ENCODE results near the gene BMF. TPM values are rescaled to one million over a fixed set of nuclear protein-coding genes. Genes with fewer than 3 reads are reported as not detected.
"Not testable (repeated sequence)": the region's sequence is repeated elsewhere in the genome, so short reads cannot be mapped to it uniquely, and the experiment has no call there.

BMF gene, protein sequence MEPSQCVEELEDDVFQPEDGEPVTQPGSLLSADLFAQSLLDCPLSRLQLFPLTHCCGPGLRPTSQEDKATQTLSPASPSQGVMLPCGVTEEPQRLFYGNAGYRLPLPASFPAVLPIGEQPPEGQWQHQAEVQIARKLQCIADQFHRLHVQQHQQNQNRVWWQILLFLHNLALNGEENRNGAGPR
- total RNA-seq, result 20.1 TPM

DNA sequence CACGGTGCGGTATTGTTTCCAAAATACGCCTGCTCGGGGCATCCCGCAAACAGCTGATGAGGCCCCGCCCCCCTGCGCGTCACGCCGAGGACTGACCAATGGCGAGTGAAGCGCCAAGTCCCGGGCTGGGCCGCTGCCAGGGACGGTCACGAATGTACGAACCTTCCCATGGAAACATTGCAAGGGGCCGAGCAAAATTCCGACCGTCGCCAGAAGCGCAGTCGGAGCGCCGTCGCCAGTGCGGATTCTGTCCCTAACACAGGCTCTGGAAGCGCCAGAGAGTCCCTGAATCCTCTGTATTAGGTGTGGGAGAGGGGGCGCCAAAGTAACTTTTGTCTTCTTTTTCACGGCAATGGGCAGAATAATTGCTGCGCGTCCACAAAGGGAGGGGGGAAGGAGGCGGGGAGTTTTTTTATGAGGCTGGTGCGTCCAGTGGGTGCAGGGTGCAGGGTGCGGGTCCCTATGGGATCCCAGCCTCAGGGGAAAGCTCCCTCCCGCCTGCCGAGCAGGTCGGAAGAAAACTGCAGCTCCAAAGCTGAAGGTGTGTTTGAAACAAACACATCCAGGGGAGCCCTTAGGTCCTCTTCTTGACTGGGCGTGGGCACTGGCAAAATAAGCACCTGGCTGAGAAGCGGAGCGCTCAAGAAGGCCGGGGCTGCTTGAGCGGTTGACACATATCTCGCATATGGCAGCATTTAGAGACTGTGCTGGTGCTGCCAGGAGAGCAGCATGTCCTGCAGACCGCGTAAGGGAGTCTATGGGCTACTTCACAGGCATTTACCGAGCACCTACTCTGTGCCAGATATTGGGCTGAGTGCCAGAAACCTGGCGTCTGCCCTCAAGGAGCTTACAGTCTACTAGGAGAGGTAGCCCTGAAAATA, at the start of gene BMF:
TSS of gene BMF (minus strand) at position 25 of the 881 bp plus-strand sequence. CDS start 2,793 bp downstream, outside the sequence.
- DNase-seq, result peak; percentile 100

GRCh38 chr15:40157778-40158447, 49.2 kb upstream of the BMF start:
- DNase-seq, result no peak

GRCh38 chr15:40155270-40155910, 46.7 kb upstream of the BMF start:
- peak; percentile 48 for DNase-seq

GRCh38 chr15:40154821-40155220, 46.1 kb upstream of the BMF start:
- not testable (repeated sequence) for DNase-seq

DNA sequence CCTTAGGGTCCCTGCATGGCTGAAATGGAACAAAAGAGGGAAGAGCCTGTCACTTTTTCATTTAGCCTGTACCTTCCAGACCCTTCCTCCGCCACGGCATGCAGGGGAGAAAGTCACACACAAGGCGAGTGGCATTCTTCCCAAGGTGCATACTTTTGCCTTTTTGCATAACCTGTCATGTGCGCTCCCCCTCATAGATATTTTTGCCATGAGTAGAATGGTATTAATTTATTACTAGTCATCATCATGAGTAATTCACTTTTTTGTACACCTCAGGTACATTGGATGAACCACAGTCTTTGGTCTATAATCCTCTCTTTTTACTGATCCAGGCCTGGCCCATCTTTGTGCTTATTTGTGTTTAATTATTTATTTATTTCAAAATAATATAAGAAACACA, 43.3 kb upstream of the BMF start:
- DNase-seq, result no peak

DNA sequence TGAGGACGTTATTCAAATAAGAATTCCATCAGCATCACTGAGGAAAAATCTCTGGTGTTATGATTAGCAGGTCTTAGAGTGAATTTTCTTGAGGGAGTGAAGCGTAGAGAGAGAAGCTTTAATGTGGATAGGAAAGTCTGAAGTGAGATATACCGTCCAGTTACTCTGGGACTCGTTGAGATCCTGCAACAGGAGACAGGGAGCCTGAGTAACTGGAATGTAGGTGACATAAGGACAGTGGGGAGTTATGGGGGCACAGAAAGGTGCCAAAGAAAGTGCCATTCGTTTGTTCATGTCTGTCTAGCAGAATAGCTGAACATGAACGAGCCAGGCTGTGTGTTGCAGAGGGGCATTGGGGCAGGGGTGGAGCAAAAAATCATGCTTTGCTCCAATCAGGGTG, 42.8 kb upstream of the BMF start:
- no peak for DNase-seq

DNA sequence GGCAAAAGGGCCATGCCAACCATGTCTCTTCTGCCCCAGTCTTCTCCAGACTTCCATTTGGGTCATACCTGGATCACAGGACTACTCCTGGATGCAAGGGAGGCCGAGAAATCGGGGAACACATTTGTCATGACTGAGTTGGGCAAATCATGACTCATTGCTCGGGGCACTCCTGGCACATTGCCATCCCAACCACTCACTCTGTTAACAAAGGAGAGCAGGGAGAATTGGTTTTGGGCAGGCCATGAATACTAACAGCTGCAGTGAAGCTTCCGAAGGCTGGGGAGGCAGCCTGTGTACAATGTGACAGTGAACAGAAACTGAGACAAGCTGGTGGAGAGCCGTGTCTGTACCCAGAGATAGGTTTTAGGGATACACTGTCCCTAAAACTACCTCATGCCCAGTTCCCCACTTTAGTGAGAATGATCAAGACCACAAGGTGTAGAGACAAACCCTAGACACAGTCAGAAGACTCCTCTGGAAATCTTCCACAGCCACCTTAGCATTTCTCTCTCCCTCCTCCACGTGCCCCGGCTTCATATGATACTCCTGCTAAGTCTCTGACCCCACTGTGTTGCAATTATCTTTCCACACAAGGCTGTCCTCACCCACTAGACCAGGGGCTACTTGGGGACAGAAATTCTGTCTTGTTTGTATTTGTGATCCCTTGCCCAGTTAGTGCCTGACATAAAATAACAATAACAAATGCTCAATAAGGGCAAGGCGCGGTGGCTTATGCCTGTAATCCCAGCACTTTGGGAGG, 41.7 kb upstream of the BMF start:
- DNase-seq, result peak; percentile 93

DNA sequence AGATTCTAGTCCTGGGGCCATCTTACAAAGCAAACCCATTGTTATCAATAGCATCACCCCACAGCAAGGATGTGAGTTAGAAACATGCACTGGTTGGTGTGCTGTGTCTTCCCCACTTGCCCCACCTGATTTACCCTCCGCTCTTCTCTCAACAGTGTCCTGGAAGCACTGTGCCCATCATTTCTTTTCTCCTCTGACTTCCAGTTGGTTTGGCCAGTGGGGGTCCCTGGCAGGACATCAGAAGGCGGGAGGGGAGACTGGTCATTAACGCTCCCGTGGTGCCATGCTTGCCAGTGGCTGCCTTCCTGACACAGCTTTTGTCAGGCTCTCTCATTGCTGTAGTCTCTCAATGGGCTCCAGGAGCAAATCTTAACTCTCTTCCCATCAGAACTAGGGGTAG, 40.7 kb upstream of the BMF start:
- DNase-seq, result no peak

- DNase-seq, result no peak
Measured at GRCh38 chr15:40146037-40146436, 37.4 kb upstream of the BMF start.

DNA sequence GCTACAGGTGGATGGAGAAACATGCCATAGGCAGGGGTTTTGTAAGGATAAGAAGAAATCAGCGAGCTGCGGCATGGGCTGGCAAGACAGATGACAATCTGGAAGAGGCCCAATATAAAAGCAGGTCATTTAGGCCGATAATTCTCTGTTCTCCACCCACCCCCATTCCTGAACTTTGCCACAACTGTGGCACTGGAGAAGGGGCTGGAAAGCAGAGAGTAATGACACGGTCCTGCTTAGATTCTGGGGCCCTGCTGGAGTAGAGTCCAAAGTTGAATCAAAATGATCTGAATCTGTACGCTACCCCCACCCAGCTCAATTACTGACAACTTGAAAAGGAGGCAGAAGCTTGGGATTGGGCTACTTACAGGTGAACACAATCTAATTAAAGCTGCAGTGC, 33.7 kb upstream of the BMF start:
- no peak for DNase-seq

DNA sequence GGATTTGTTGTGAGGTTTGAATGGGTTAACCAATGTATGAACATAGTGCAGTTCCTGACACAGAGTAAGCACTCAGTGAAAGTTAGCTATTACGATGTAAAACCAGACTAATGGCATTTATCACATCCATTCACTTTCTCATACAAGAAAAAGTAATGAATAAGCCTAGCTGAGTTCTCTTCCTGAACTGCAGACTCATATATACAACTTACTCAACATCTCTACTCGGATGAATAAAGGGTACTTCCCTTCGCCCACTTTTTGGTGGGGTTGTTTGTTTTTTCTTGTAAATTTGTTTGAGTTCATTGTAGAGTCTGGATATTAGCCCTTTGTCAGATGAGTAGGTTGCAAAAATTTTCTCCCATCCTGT, 29.5 kb upstream of the BMF start:
- not testable (repeated sequence) for DNase-seq

DNA sequence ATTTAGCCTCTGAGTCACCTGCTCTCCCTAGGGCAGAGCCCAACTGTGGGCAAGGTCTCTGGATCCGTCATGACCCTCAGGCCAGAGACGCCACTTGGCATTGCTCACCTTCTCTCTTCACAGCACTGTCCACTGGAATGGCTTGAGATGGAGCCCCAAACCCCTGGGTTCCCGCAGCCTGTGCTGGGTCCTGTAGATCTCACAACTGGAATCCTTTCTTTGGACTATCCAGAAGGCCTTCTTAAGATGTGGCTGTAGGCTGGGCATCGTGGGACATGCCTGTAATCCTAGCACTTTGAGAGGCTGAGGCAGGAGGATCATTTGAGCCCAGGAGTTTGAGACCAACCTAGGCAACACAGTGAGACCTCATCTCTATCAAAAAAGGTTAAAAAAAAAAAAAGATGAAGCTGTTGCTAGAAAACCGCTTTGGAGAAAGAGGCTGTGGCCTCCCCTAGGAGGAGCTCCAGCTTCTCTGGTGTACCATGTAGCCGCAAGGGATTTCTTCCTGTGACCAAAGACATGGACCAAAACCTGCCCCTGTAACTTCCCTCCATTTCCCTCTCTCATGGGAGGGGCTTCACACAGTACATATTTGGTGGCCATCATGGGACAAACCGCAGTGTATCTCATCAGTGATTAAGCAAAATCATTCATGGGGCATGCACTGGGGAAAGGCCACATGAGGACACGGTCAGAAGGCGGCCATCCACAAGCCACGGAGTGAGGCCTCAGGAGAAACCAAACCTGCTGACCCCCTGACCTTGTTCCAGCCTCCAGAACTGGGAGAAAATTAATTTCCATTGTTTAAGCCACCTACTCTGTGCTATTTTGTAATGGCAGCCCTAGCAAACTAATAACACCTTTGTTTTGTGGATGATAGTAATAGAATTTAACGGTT, 28.9 kb upstream of the BMF start:
- DNase-seq, result no peak

DNA sequence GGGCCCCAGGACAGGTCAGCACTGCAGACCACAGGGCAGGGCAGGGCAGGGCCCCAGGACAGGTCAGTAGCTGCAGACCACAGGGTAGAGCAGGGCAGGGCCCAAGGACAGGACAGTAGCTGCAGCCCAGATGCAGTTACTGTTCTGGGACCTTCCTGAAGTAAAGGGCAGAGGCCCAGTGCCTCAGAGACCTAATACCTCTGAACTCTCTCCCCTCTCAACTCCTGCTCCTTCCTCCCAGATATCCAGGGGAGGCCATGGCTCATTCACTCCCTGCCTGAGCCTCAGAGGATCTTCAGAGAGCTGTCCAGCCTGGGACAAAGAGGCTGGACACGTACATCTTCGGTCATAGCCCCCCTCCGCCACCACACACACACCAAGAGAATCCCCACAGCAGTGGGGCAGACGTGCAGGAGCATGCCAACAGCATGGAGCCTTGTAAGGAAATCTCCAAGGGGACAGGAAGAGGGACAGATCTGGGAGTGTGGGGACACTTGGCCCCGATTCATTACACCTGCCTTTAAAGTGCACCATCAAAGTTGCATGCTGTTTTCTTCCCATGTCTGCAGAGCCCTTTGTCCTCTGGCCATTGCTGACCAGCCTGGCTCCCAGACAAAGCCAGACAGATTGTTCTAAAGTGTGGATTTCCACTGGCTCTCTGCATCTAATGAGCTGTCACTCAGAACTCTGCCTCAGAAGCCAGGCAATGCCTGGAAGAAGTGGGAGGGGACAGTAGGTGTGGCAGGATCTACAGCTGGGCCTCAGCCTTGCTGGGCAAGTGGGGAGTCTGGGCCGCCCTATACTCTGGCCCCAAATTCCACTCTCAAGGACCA, 28.0 kb upstream of the BMF start:
- DNase-seq, result no peak

DNA sequence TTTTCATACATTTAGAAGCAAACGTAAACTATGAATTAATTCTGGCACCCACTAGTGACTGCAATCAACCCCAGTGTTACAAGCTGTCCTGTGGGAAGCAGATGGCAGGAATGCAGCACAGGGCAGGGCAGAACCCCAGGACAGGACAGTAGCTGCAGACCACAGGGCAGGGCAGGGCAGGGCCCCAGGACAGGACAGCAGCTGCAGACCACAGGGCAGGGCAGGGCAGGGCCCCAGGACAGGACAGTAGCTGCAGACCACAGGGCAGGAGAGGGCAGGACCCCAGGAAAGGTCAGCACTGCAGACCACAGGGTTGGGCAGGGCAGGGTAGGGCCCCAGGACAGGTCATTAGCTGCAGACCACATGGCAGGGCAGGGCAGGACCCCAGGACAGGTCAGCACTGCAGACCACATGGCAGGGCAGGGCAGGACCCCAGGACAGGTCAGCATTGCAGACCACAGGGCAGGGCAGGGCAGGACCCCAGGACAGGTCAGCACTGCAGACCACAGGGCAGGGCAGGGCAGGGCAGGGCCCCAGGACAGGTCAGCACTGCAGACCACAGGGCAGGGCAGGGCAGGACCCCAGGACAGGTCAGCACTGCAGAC, 27.3 kb upstream of the BMF start:
- not testable (repeated sequence) for DNase-seq

- DNase-seq, result no peak
Measured at GRCh38 chr15:40134885-40135284, 26.2 kb upstream of the BMF start.

DNA sequence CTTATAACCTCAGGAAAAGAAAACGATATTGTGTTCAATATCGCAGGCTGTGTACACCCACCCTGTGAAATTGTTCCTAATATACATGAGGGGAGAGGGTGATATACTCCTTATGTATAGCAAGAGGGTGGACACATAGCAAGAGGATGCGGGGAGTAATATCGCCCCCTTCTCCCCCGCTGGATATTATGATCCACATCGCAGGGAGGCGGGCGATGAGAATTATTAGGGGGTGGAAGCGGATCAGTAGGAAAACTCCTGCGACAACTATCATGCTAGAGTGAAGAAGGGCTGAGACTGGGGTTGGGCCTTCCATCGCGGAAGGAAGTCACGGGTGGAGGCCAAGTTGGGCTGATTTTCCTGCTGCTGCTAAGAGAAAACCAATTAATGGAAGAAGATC, 24.9 kb upstream of the BMF start:
- DNase-seq, result no peak

GRCh38 chr15:40130799-40131502, 22.3 kb upstream of the BMF start:
- DNase-seq, result no peak

GRCh38 chr15:40130118-40130517, 21.4 kb upstream of the BMF start:
- DNase-seq, result no peak
